HG03439 (cell line): Measurements from ENCODE around the gene PRR16.

Experiments
- ATAC-seq: cut with Tn5 transposase; IDR thresholded peaks from one replicate; pipeline ENCODE4 v1.9.1; 2021; ENCODE audit warnings: mild to moderate bottlenecking, moderate library complexity; ENCODE audit not compliant: unreplicated experiment

PRR16 gene

GRCh38 chr5:120706877-120707276 is 242.8 kb downstream of the PRR16 start:
- ATAC-seq = no peak

GRCh38 chr5:120717381-120717780 is 253.3 kb downstream of the PRR16 start:
- ATAC-seq = no peak

GRCh38 chr5:120730214-120730613 is 266.1 kb downstream of the PRR16 start:
- no peak for ATAC-seq

GRCh38 chr5:120734033-120734432 is 269.9 kb downstream of the PRR16 start:
- ATAC-seq = no peak

GRCh38 chr5:120735076-120735475 is 271.0 kb downstream of the PRR16 start:
- ATAC-seq = no peak
